A549 (cell line): ENCODE results near the gene PLCB1. TPM values are rescaled to one million over a fixed set of nuclear protein-coding genes. Genes with fewer than 3 reads are reported as not detected.

Source experiments
- ATAC-seq, 2 experiments: fragments of 200-7000 bp in 1 of 2; fragments of >200 bp in 1 of 2; cut with Nextera tagmentation in 1 of 2; cut with Tn5 transposase in 1 of 2; 3 replicates each; pipeline versions ENCODE4 v1.8.0 to v1.9.1; 2018 to 2020; ENCODE audit warnings: mild to moderate bottlenecking in 1 of 2, moderate library complexity in 1 of 2
- CTCF ChIA-PET: fragments of 300-600 bp; sonication (Branson Sonifier 250); formaldehyde crosslinking; extraction: SDS; loops from one replicate; lab custom pipeline; 2021; ENCODE audit warnings: antibody characterized with exemption, inconsistent platforms; lab: Yijun Ruan, JAX
- POLR2A ChIA-PET: fragments of 350-600 bp; formaldehyde crosslinking; extraction: SDS; loops from one replicate; lab custom pipeline; 2021; ENCODE audit warnings: antibody characterized with exemption, inconsistent platforms; lab: Yijun Ruan, JAX
- DNase-seq, 2 experiments: peaks; one replicate each; pipeline versions ENCODE4 v3.0.0 to v3.0.0-alpha.2; 2011 to 2016; ENCODE audit warnings: low read depth in 1 of 2, low spot score in 1 of 2
- FAIRE-seq: peaks from 2 replicates; lab custom pipeline; 2011; peaks lifted over from hg19 to GRCh38; lab: Jason Lieb, UNC
- H3K27ac ChIP-seq, 2 experiments: fragments of >200 bp; sonication (Bioruptor Twin); formaldehyde crosslinking; 3 replicates each; pipeline ENCODE4 v1.5.1; 2016 to 2017
- H3K4me1 ChIP-seq: fragments of >200 bp; sonication (Bioruptor Twin); formaldehyde crosslinking; 3 replicates; pipeline ENCODE4 v1.6.1; 2016
- H3K4me2 ChIP-seq: fragments of >200 bp; sonication (Bioruptor Twin); formaldehyde crosslinking; 3 replicates; pipeline ENCODE4 v1.6.1; 2016
- H3K4me3 ChIP-seq: fragments of >200 bp; sonication (Bioruptor Twin); formaldehyde crosslinking; 3 replicates; pipeline ENCODE4 v1.5.1; 2016
- H3K9me3 ChIP-seq: fragments of >200 bp; sonication (Bioruptor Twin); formaldehyde crosslinking; 3 replicates; pipeline ENCODE4 v1.6.1; 2016
- ATOH8 ChIP-seq: fragments of 250-450 bp; sonication (Bioruptor Pico); IDR thresholded peaks from 2 replicates; pipeline ENCODE4 v1.5.0; 2020; ENCODE audit warnings: low read depth, mild to moderate bottlenecking, moderate library complexity
- CHD2 ChIP-seq: fragments of 150-350 bp; IDR thresholded peaks from 2 replicates; pipeline ENCODE4 v1.6.1; 2014; ENCODE audit warnings: low read length; ENCODE audit not compliant: partially characterized antibody
- ESRRA ChIP-seq: fragments of 150-350 bp; IDR thresholded peaks from 2 replicates; pipeline ENCODE4 v1.6.1; 2014; ENCODE audit warnings: mild to moderate bottlenecking, low read length, borderline replicate concordance
- FOXS1 ChIP-seq: fragments of 250-450 bp; sonication (Bioruptor Pico); IDR thresholded peaks from 2 replicates; pipeline ENCODE4 v1.5.0; 2020; ENCODE audit warnings: mild to moderate bottlenecking, moderate library complexity
- HOXB13 ChIP-seq: fragments of 250-450 bp; sonication (Bioruptor Pico); IDR thresholded peaks from 2 replicates; pipeline ENCODE4 v1.5.0; 2020; ENCODE audit warnings: low read depth, mild to moderate bottlenecking, moderate library complexity
- KDM1A ChIP-seq: fragments of 200-600 bp; sonication (generic); IDR thresholded peaks from 2 replicates; pipeline ENCODE4 v1.6.1; 2016; ENCODE audit warnings: low read depth, mild to moderate bottlenecking
- MAFK ChIP-seq: fragments of 450-650 bp; IDR thresholded peaks from 2 replicates; pipeline ENCODE4 v1.6.1; 2014; ENCODE audit not compliant: partially characterized antibody
- MAZ ChIP-seq: fragments of 150-350 bp; IDR thresholded peaks from 2 replicates; pipeline ENCODE4 v1.6.1; 2014; ENCODE audit warnings: antibody characterized with exemption, low read depth, low read length, borderline replicate concordance
- MYC ChIP-seq: IDR thresholded peaks from 2 replicates; pipeline ENCODE4 v1.6.1; 2012; ENCODE audit warnings: mild to moderate bottlenecking, inconsistent platforms, low read length, improper control_type of control experiment, borderline replicate concordance
- POLR2A ChIP-seq: IDR thresholded peaks from 2 replicates; pipeline ENCODE4 v1.6.1; 2012; ENCODE audit warnings: mild to moderate bottlenecking, low read length
- POLR2AphosphoS2 ChIP-seq: conservative IDR thresholded peaks from 2 replicates; pipeline ENCODE4 v1.6.1; 2012; ENCODE audit warnings: low read length, improper control_type of control experiment, inconsistent platforms
- RCOR1 ChIP-seq: fragments of 150-350 bp; IDR thresholded peaks from 2 replicates; pipeline ENCODE4 v1.6.1; 2014; ENCODE audit warnings: antibody characterized with exemption, low read length, low read depth
- SMC3 ChIP-seq: fragments of >200 bp; sonication (Bioruptor Twin); formaldehyde crosslinking; IDR thresholded peaks from 3 replicates; pipeline ENCODE4 v1.6.1; 2018; ENCODE audit warnings: inconsistent platforms
- SREBF2 ChIP-seq: fragments of 450-650 bp; IDR thresholded peaks from 2 replicates; pipeline ENCODE4 v1.6.1; 2014; ENCODE audit warnings: mild to moderate bottlenecking, moderate library complexity
- TP53 ChIP-seq: fragments of 250-450 bp; sonication (Bioruptor Pico); IDR thresholded peaks from 2 replicates; pipeline ENCODE4 v1.5.0; 2021; ENCODE audit warnings: mild to moderate bottlenecking, moderate library complexity
- WGBS: methylation state at CpG from one replicate; pipeline ENCODE4 v1.1.6; 2017; ENCODE audit errors: missing lambda C conversion rate; 5-methylcytosine and 5-hydroxymethylcytosine counted together
- polyA plus RNA-seq, 4 experiments: library from polyadenylated mRNA; depleted of rRNA in 3 of 4; stranded (reverse); fragments of >200 nt; fragmentation: RNase III in 1 of 4; extraction: RNeasy Plus Mini Kit Qiagen cat#74134 plus additional on column Dnase treatment in 1 of 4; gene quantifications; 2 replicates in 3 of 4; 3 replicates in 1 of 4; pipeline ENCODE4 v1.2.3, GENCODE V29; 2011 to 2017
- TF ChIP-seq, protein P1 (sequence below): fragments of 200-600 bp; sonication (generic); IDR thresholded peaks from 2 replicates; pipeline ENCODE4 v1.6.1; 2016; ENCODE audit warnings: antibody characterized with exemption, mild to moderate bottlenecking, moderate library complexity
- TF ChIP-seq, protein P2 (sequence below): fragments of >200 bp; sonication (Bioruptor Twin); formaldehyde crosslinking; IDR thresholded peaks from 2 replicates; pipeline ENCODE4 v1.6.1; 2016
- TF ChIP-seq, protein P3 (sequence below): fragments of >200 bp; sonication (Bioruptor Twin); formaldehyde crosslinking; IDR thresholded peaks from 3 replicates; pipeline ENCODE4 v1.6.1; 2016
- TF ChIP-seq, protein P4 (sequence below): fragments of 450-650 bp; IDR thresholded peaks from 2 replicates; pipeline ENCODE4 v1.6.1; 2014; ENCODE audit warnings: antibody characterized with exemption

Gene PLCB1
- polyA plus RNA-seq, 2 of the 4 experiments (the other 2 are of a cell fraction), result 0.97 to 6.3 TPM

- FAIRE-seq (no peak), ATAC-seq (no peak), DNase-seq (no peak)
- Histone ChIP-seq H3K4me1 (no peaks in the 10 kb centered on the region), H3K27ac (no peak overlapping the region), H3K4me2 (no peak overlapping the region), H3K4me3 (no peak overlapping the region), H3K9me3 (no peaks in the 10 kb centered on the region)
- no peak for TF ChIP-seq HOXB13 (CRISPR knock-in tag)
- no peak for TF ChIP-seq MAFK
- POLR2A ChIA-PET, result no interaction called here
- CTCF ChIA-PET, result interaction anchor here (0.9 kb wide), 1 partner anchor 11 kb away, joined by 3 read pairs; no protein-coding TSS in a partner anchor
- 46% methylated on average over 5 of the region's 5 CpGs for WGBS
These were observed 128.8 kb downstream of the PLCB1 start for GRCh38 chr20:8260837-8261251.

DNA sequence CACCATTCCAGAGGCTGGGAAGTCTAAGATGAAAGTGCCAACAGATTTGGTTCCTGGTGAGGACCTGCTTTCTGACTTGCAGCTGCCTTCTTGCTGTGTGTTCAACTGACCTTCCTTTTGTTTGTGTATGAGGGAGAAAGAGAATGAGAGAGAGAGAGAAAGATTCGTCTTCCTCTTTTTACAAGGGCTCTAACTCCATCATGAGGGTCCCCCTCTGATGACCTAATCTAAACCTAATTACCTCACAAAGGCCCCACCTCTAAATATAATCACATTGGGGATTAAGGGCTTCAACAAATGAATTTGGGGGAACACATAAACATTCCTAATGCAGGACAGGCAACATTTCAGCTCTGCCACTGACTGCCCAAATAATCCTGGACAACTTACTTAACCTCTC, 130.7 kb downstream of the PLCB1 start:
- FAIRE-seq (no peak), ATAC-seq (no peak), DNase-seq (no peak)
- CTCF ChIA-PET, result no interaction called here
- no peak for TF ChIP-seq ESRRA
- no peak for TF ChIP-seq SMC3
- TF ChIP-seq, protein P1, sequence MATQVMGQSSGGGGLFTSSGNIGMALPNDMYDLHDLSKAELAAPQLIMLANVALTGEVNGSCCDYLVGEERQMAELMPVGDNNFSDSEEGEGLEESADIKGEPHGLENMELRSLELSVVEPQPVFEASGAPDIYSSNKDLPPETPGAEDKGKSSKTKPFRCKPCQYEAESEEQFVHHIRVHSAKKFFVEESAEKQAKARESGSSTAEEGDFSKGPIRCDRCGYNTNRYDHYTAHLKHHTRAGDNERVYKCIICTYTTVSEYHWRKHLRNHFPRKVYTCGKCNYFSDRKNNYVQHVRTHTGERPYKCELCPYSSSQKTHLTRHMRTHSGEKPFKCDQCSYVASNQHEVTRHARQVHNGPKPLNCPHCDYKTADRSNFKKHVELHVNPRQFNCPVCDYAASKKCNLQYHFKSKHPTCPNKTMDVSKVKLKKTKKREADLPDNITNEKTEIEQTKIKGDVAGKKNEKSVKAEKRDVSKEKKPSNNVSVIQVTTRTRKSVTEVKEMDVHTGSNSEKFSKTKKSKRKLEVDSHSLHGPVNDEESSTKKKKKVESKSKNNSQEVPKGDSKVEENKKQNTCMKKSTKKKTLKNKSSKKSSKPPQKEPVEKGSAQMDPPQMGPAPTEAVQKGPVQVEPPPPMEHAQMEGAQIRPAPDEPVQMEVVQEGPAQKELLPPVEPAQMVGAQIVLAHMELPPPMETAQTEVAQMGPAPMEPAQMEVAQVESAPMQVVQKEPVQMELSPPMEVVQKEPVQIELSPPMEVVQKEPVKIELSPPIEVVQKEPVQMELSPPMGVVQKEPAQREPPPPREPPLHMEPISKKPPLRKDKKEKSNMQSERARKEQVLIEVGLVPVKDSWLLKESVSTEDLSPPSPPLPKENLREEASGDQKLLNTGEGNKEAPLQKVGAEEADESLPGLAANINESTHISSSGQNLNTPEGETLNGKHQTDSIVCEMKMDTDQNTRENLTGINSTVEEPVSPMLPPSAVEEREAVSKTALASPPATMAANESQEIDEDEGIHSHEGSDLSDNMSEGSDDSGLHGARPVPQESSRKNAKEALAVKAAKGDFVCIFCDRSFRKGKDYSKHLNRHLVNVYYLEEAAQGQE, result no peak
- TF ChIP-seq FOXS1 (CRISPR knock-in tag), result no peak
- TF ChIP-seq KDM1A, result no peak
- no peak for TF ChIP-seq TP53 (CRISPR knock-in tag)
- TF ChIP-seq MYC, result no peak
- TF ChIP-seq SREBF2, result no peak
- TF ChIP-seq, protein P2, sequence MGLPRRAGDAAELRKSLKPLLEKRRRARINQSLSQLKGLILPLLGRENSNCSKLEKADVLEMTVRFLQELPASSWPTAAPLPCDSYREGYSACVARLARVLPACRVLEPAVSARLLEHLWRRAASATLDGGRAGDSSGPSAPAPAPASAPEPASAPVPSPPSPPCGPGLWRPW, result no peak
- no peak for TF ChIP-seq POLR2A
- TF ChIP-seq MAFK, result no peak
- TF ChIP-seq RCOR1, result no peak
- TF ChIP-seq CHD2, result no peak
- TF ChIP-seq MAZ, result no peak
- TF ChIP-seq, protein P3, sequence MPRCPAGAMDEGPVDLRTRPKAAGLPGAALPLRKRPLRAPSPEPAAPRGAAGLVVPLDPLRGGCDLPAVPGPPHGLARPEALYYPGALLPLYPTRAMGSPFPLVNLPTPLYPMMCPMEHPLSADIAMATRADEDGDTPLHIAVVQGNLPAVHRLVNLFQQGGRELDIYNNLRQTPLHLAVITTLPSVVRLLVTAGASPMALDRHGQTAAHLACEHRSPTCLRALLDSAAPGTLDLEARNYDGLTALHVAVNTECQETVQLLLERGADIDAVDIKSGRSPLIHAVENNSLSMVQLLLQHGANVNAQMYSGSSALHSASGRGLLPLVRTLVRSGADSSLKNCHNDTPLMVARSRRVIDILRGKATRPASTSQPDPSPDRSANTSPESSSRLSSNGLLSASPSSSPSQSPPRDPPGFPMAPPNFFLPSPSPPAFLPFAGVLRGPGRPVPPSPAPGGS, result no peak
- TF ChIP-seq POLR2AphosphoS2, result no peak
- TF ChIP-seq, protein P4, sequence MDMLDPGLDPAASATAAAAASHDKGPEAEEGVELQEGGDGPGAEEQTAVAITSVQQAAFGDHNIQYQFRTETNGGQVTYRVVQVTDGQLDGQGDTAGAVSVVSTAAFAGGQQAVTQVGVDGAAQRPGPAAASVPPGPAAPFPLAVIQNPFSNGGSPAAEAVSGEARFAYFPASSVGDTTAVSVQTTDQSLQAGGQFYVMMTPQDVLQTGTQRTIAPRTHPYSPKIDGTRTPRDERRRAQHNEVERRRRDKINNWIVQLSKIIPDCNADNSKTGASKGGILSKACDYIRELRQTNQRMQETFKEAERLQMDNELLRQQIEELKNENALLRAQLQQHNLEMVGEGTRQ, result no peak
- no peak for TF ChIP-seq ATOH8 (CRISPR knock-in tag)
- Histone ChIP-seq H3K4me3 (no peak overlapping the region), H3K9me3 (no peaks in the 10 kb centered on the region), H3K4me2 (no peak overlapping the region), H3K27ac (no peak overlapping the region), H3K4me1 (no peaks in the 10 kb centered on the region)
- WGBS, result 16% methylated on average over 1 of the region's 1 CpG
- POLR2A ChIA-PET, result no interaction called here
